Activated naive CD4-positive, alpha-beta T cell treated with Interleukin-2 at 50 U/mL for 16 hours (primary cell): ENCODE measurements around the gene PIGL.
"Not testable (repeated sequence)": the region's sequence is repeated elsewhere in the genome, so short reads cannot be mapped to it uniquely, and the experiment has no call there.

Experiments used
- DNase-seq: peaks from one replicate; pipeline ENCODE4 v3.0.0-alpha.2; 2020

Gene PIGL

DNA sequence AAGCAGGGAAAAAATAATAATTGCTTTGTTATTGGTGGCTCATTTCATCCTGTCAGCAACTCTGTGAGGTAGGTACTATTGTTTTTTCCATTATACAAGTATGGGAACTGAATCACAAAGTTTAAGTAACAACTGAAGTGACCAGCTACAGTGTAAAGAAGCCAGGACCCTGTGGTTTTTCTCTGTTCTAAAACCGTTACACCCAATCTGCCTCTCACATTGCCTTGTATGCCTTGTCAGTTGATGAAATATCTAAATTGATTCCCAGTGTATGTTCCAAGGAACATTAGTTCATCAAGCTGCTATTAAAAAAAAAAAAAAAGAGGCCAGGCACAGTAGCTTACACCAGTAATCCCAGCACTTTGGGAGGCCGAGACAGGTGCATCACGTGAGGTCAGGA, 5.4 kb downstream of the PIGL start:
- DNase-seq, result no peak

DNA sequence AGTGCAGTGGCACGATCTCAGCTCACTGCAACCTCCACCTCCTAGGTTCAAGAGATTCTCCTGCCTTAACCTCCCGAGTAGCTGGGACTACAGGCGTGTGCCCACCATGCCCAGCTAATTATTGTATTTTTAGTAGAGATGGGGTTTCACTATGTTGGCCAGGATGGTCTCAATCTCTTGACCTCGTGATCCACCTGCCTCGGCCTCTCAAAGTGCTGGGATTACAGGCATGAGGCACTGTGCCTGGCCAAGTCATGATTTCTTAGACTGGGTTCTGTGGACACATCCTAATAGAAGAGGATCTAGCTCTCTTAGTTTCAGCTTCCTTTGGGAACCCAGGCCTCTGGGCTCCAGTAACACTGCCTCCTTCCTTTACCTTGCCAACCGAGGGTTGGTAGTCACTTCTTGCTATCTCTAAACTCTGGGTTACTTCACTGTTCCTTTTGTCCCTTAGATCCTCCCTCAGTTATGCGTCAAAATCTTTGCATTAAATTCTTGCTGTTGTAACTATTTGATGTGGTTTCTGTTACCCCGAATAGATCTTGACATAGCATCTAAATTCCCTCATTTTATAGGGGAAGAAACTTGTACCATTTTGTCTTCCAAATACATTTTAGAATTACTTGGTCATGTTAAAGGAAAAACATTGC, 13.0 kb downstream of the PIGL start:
- not testable (repeated sequence) for DNase-seq

DNA sequence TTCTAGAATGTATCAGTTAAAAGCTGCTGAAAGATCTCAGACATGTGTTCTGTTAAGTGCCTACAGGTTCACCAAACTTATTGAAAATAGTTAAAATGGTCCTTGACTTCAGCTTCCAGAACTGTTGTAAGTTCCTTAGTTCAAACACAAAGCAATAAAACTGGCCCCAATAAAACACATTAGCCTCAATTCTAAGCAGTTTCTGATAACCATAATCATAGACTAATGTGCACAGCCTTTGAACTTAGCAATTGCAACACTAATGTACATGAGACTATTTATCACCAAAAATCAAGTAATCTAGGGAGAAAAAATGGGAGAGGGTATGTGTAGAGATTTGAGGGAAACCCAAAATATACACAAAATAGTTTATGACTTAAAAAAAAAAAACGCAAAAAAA, 15.4 kb downstream of the PIGL start:
- DNase-seq, result no peak

DNA sequence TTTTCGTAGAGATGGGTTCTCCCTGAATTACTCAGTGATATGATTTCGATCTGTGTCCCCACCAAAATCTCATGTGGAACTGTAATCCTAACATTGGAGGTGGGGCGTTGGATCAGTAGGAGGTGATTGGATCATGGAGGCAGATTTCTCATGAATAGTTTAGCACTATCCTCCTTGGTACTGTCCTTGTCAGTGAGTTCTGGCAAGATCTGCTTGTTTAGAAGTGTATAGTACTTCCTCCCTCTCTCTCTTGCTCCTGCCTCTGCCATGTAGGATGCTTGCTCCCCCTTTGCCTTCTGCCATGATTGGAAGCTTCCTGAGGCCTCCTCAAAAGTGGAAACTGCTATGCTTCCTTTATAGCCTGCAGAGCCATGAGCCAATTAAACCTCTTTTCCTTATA, 22.9 kb downstream of the PIGL start:
- DNase-seq, result no peak

DNA sequence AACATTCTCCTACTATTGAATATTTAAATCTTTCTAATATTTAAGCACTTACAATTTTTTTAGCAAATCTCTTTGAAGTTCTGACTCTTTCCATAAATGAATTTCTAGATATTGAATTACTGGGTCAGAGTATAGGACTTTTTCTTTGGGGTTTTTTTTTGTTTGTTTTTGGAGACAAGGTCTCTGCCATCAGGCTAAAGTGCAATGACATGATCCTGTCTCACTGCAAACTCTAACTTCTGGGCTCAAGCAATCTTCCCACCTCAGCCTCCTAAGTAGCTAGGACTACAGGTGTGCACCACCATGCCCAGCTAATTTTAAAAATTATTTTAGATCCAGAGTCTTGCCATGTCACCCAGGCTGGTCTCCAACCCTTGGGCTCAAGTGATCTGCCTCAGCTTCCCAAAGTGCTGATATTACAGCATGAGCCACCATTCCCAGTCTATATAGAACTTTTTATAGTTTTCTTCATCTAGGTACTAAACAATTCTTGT, 24.9 kb downstream of the PIGL start:
- DNase-seq, result no peak

DNA sequence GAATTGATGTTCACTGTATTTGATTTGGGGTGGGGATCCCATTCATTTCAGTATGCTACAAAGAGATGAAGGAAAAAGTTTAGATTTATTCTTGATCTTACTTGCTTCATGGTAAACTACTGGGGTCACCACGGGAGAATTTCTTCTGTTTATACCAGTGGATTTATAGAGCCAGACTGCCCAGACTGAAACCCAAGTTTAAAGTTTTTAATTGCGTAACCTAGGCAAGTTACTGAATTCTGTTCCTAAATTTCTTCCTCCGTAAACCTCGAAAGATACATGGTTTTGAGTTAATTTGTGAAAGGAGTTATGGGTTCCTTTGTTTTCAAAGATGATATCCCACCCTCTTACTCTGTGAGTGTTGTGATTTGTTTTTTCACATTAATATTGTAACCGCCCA, 26.4 kb downstream of the PIGL start:
- DNase-seq, result no peak

DNA sequence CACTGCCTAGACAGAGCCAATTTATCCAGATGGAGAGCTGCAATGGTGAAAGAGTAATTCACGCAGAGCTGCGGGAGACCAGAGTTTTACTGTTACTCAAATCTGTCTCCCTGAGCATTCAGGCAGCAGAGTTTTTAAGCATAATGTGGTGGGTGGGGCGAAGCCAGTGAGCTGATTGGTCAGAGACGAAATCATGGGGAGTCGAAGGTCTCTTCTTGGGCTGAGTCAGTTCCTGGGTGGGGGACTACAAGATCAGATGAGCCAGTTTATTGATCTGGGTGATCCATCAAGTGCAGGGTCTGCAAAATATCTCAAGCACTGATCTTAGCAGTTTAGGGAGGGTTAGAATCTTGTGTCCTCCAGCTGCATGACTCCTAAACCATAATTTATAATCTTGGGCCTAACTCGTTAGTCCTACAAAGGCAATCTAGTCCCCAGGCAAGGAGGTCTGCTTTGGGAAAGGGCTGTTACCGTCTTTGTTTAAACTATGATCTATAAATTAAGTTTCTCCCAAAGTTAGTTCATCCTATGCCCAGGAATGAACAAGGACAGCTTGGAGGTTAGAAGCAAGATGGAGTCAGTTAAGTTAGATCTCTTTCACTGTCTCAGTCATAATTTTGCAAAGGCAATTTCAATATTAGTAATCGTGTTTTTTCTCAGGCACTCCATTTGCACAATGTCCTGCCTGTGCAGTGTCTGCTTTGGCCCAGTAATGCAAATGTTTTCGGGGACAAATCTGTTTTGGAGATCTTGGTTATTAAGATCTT, 27.0 kb downstream of the PIGL start:
- DNase-seq, result no peak

DNA sequence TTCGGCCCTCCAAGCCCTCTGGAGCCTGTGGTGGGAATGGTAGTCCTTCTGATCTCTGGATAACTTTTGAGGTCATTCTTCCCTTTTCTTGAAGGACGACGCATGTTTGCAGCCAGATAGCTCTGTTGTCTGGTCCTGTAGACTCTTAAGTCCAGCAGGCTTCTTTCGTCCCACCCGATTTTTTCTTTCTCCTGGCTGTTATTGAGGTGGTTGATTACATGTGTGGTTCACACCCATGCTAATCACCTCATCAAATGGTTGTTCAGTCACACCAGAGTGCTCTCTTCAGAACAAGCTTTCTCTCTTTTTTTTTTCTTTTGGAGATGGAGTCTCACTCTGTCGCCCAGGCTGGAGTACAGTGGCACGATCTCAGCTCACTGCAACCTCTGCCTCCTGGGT, 30.6 kb downstream of the PIGL start:
- no peak for DNase-seq

DNA sequence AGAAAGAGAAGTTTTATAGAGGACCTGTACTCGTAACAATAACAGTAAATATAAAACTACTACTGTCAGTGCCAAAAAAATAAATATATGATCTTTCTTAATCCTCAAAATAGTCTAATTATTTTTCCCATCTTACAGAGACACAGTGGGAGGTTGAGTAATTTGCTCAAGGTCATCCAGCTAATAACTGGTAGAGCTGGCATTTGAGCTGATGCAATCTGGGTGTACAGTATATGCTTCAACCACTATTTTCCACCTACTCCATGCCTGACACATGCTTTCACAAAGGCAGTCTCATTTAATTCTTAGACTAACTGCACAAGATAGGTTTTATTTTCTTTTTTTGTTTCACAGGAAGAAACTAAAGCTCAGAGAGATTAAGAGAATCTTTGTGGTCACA, 33.6 kb downstream of the PIGL start:
- no peak for DNase-seq

DNA sequence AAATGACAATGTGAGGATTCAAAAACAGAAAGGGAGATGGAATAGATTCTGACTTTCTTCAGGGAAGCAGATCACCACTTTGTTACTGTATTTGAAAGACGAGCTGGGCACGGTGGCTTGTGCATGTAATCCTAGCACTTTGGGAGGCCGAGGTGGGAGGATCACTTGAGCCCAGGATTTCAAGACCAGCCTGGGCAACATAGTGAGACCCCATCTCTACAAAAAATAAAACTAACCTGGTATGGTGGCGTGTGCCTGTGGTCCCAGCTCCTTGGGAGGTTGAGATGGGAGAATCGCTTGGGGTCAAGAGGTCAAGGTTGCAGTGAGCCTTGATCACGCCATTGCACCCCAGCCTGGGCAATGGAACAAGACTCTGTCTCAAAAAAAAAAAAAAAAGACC, 34.0 kb downstream of the PIGL start:
- no peak for DNase-seq

DNA sequence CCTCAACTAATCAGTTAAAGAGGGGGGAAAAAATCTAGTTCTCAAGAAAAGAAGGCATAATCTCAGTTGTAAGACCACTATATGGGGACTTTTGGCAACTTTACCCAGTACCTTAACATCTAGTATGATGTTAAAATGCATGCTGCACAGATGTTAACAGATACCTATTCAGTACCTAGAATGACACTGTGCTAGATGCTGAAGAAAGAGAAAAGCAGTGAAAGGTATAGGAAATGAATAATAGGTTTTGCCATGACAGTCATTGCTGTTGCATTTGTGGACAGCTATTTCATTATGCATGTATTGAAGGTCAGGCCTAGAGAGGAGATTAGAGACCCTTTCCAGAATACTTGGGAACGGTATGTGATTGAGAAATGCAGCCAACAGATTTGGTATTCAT, 34.5 kb downstream of the PIGL start:
- no peak for DNase-seq

DNA sequence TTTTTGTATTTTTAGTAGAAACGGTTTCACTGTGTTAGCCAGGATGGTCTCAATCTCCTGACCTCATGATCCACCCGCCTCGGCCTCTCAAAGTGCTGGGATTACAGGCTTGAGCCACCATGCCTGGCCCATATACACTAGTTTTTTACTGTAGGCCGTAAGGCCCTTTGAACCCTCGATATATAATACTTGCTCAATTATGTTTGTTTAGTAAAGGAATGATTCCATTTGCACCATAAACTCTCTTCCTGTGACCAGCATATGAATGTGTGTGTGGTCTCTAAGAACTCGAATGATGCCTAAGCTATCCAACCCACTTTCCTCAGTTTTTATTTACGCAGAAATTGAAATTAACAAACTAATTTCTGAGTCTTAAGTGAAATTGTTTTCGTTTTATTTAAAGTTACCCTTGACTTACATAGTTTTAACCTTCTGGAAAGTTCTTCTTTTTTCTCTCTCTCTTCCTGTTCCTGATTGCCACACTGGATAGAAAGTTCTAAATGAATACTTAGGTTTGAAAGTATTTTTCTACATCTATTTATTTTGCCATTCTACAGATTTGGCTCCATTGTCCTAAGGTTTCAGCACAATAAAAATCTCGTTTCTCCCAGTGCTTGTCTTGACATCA, 37.9 kb downstream of the PIGL start:
- DNase-seq, result no peak

DNA sequence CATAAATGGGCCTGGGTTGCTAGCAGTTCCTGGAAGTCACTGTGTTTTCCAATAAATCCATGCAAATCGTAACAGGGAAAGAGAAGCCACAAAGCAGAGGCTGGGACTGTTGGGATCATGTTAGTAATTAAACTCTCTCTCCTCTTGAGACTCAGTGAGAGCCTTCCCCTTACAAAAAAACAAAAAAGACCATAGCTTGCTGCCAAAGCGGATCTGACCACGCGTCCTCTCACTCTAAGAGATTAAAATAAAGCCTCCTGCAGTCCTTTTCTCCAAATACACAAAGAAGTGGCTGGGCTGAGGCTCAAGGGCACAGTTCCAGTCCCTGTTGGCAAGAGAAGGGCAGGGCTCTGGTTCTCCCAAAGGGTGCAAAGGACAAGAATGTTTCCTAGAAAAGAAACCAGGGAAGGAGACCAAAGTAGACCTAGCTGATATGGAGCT, 38.5 kb downstream of the PIGL start:
- no peak for DNase-seq

DNA sequence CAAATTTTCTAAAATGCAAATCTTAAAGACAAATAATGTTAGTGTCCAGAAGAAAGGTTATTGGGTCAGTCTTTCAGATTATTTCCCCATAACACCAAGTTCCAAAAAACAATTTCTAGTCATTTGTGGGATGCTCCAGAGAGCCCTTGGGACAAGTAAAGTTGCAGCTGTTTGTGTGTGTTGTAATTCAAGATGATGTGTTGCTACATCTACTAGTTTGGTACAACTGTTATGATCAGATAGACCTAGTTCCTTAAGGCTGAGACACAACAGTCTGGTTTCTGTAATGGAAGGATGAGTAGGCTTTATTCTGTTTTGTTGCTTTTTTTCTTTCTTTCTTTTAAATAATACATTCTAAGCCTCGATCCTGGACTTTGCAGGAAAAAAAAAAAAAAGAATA, 41.9 kb downstream of the PIGL start:
- no peak for DNase-seq

DNA sequence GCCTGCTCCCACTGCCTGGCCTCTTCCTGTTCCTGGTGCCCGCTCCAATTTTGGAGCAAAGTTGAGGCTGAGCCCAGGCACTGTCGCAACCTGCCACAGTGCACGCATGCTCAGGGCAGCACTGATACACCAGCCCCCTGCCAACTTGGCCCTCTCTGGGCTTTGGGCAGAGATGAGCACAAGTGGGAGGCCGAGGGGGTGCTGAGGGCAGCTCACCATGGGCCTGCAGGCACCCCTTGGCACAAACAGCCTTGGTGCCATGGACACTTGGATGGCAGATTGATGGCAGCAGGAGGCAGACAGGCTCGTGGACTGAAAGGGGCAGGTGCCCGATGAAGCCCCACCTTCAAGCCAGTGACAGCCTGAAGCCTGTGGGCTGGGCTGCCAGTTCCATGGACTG, 42.9 kb downstream of the PIGL start:
- DNase-seq, result no peak

DNA sequence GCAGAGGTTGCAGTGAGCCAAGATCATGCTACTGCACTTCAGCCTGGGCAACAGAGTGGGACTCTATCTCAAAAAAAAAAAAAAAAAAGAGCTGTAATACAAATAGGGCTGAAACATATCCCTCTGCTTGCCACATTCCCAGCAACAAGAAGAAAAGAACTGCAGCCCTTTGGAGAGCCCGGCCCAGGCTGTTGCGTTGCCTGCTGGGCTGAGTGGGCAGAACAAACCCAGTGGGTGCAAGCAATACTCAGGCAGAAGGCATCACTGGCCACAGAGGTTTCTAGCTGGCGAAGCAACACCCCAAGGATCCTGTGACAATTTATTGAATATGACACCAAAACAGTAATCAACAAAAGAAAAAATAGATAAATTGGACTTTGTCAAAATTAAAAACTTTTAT, 44.0 kb downstream of the PIGL start:
- DNase-seq, result no peak

DNA sequence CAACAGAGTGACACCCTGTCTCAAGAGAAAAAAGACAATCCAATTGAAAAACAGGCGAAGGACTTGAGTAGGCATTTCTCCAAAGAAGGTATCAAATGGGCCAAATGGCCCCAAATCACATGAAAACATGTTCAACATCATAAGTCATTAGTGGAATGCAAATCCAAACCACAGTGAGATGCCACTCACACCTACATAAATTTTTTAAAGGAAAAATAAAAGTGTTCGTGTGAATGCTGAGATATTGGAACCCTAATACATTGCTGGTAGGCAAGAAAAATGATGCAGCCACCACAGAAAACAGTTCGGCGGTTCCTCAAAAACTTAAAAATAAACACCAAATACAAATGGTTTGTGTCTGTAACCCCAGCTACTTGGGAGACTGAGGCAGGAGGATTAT, 45.2 kb downstream of the PIGL start:
- DNase-seq, result no peak

DNA sequence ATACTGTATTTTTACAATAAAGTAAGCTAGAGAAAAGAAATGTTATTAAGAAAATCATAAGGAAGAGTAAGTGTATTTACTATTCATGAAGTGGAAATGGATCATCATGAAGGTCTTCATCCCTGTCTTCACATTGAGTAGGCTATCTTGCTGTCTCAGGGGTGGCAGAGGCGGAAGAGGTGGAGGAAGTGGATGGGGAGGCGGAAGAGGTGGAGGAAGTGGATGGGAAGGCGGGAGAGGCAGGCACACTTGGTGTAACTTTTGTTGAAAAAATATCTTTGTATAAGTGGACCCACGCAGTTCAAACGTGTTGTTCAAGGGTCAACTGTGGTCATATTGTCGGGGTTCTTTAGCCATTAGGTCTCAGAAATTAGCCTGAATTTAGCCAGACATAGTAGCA, 50.2 kb downstream of the PIGL start:
- DNase-seq, result no peak

DNA sequence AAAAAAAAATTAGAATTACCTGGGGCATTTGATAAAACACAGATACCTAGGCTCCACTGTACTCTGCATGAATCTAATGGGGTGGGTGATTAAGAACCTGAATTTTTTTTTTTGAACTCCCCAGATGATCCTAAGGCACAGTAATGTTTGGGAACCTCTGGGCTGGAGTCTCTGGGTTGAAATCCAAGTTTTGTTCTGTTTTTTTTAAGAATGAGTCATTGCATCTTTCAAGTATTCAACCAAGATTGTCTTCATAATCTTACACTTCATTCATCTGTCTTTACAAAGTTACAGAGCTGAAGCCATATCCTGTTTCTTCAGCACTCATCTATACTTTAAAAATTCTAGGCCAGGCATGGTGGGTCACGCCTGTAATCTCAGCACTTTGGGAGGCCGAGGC, 52.6 kb downstream of the PIGL start:
- DNase-seq, result no peak

DNA sequence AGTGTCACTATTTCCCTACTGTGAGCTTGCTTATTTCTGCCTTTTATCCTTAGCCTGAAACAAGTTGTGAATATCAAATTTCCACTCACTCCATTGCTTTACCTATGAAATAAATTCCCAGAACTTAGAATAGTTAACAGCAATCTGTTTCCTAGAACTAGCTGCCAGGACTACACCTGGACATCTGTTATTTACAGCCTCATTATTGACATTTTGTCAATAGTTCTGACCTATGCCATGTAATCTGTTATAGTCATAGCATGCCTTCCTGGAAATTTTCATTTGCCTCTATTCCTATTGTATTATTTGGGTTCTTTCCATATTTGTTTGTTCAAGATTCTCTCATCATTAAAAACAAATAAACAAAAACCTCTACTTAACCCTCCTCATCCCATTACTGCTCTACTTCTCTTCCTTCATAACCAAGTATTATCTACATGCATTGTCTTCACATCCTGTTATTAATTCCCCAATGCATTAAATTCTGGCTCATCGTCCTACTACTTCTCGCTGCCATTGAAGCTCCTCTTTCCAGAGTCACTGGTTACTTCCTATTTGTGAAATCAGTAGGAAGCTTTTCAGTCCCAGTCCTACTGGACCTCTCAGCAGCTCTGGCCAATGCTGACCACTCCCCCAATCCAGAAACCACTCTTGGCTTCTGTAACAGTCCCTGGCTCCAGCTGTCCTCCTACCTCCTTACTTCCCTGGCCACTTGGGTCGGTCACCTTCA, 55.3 kb downstream of the PIGL start:
- no peak for DNase-seq

DNA sequence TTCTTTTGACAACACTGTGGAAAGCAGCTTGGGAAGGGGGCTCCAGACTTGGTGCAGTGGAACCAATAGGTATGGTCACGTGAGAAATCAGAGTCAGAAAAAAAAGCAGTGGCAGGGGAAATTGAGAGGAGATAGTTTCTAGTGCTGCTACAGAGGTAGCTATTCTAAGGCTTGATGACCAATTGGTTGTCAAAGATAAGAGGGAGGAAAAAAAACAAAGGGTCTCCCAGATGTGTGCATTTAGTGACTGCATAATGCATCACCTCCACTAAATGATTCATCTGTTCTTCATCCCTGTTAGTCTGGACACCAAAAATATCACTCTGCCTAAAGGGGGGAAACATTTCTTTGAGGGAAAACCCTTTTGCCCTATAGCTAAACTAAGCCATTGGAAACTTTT, 56.5 kb downstream of the PIGL start:
- DNase-seq, result no peak

DNA sequence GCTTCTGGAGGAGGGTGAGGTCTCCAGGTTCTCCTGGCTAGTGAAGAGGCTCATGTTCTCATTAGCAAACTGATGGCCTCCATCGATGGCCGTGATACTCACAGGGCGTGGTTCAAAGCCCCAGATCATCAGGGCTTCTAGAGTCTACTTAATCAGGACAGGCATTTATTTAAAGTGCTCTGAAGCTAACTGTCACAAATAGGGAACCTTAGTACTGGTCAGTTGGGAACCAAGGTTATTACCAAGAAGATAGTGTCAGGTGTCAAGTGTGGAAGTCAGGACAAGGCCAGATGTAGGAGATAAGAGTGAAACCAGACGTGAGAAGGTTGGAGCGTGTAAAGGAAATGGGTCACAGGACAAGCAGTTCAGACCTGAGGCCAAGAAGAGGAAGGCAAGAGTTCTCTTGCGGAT, 56.9 kb downstream of the PIGL start:
- no peak for DNase-seq

DNA sequence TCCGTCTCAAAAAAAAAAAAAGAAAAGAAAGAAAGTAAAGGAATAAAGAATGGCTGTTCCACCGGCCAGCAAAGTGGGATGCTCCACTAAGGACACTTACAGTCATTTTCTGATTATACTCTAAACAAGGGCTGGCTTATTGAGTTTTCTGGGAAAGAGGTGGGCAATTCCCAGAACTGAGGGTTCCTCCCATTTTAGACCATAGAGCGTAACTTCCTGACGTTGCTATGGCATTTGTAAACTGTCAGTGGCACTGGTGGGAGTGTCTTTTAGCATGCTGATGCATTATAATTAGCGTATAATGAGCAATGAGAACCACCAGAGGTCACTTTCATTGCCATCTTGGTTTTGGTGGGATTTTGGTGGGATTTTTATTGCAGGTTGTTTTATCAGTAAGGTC, 58.0 kb downstream of the PIGL start:
- DNase-seq, result no peak

DNA sequence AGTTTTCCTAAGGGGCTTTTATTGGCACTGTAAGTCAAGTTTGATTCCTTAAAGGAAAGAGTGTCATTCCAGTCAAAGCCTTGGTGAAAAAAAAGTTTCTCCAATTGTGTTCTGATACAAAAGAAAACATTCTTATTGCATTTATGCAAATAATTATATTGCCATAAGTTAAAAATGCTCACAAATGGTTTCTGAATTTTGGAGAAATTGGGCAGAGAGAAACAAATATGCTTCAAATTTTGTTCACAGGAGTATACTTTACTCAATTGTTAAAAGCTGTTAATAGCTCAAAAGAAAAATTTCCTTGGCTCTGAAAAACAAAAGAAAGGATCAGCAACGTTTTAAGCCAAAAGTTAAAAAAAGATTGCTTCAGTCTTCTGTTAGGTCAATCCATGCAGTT, 60.2 kb downstream of the PIGL start:
- DNase-seq, result no peak
